HG03457 (cell line): Measurements from ENCODE around the gene TJP2.
A peak's percentile ranks its signal among the peaks of the same experiment; 100 is the strongest.

ENCODE experiments used
- ATAC-seq: cut with Tn5 transposase; IDR thresholded peaks from one replicate; pipeline ENCODE4 v1.9.1; 2021; ENCODE audit warnings: moderate number of reproducible peaks; ENCODE audit not compliant: unreplicated experiment

TJP2 gene

DNA sequence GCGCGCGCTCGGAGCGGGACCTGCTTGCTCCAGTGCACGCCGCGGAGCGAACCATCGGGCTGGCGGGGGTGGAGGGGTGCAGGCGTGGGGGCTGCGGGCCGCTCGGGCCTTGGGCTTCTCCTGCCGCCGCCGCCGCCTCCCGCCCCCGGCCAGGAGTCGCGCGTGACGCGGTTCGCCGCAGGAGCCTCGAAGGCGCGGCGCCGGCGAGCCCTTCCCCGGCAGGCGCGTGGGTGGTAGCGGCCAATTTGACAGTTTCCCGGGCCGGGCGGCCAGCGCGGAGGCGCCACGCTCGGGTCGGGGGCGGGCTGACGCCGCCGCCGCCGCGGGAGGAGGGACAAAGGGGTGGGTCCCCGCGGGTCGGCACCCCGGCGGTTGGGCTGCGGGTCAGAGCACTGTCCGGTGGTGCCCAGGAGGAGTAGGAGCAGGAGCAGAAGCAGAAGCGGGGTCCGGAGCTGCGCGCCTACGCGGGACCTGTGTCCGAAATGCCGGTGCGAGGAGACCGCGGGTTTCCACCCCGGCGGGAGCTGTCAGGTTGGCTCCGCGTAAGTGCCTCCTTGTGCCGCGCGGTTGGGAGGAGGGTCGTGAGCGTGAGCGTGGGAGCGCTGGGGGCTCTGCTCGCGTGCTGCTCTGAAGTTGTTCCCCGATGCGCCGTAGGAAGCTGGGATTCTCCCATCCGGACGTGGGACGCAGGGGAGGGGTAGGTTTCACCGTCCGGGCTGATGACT is at the start of gene TJP2:
TJP2 (plus strand) TSS at position 387 of the 725 bp plus-strand sequence; CDS start at position 483, 96 bp downstream.
- ATAC-seq = no peak

DNA sequence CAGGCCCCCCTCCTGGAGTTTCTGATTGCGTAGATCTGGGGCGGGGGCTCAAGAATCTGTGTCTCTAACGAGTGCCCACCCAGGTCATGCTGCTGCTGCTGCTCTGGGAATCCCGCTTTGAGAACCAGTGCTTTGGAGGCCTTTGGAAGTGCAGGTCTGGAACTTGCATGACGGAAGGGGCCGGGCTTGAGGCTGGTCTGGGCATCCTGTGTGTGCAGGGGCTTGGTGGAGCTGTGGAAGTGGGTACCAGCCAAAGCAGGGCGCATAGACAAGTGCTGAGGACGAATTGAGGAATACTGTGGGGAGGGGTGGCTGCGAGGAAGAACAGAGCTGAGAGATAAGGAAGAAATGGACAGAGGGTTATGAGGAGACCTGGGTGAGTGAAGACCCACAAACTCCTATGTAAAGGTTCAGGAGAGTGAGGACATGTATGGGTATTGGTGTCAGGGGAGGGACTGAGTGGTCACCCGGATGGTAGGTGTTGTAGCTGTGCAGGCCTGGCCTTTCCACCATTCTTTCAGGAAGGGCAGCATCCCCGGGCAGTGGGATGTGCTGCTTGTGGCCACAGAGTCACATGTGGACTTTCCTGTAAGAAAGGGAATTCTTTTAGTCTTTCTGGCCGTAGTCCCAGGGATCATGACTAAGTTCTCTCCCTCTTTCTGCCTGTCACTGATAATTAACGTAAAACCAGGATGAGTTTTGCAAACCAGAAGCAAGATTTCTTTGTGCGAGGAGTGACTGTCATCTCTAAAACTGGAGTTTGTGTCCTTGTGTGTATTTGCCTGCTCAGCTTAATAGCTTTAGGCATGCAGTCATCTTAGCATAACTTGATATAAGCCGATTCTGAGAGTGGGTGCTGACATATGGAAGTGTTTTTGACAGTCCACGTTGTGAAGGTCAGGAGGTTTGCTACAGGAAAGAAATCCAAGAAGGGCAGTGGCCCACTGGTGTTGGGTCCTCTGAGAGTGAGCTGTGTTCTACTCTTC is 43.3 kb upstream of the TJP2 start:
- no peak for ATAC-seq

DNA sequence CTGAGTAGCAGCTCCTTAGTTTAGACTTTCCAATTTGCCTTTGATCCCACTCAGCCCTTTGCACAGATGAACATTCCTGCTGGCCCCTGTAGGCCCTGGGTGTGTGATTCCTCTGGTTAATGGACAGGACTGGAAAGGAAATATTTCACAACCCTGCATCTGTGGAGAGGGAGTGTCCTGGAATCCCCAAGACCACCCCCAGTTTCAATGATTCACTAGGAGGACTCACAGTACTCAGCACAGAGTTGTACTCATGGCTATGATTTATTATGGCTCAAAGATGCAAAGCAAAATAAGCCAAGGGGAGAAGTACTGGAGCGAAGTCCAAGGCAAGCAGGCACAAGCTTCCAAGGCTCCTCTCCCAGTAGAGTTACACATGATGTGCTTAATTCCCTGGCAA is 42.4 kb upstream of the TJP2 start:
- ATAC-seq = no peak

DNA sequence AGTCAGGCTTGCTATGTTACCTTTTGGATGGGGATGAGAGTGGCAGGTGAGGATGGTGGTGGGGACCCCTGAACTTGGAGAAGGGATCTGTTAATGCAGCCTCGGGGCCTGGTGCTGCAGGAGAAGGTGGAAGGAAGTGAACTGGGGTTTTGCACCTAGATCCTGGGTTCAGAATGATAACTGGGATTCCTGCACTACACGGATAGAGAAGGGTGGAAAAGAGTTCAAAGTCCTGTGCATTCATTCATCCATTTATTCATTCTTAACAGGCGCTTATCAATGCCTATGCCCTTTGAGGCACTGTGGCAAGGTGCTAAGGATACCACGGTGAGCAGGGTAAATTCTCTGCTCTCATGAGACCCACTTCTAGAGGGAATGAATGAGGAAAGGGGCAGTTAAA is 41.7 kb upstream of the TJP2 start:
- ATAC-seq = no peak

GRCh38 chr9:69134412-69134811 is 39.7 kb upstream of the TJP2 start:
- ATAC-seq = no peak

DNA sequence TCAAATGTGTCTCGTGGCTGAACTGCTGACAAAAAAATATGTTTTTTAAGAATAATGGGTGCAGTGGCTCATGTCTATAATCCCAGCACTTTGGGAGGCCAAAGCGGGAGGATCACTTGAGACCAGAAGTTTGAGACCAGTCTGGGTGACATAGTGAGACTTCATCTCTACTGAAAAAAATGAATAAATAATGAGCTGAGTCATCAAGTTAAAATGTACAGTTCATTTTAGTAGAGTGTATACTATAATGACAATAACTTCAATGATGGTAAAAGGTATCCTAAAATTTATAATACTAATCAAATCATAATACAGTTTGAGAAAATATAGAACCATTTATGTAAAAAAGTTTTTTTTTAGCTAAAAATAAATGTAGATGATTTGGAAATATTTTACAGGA is 37.9 kb upstream of the TJP2 start:
- ATAC-seq = no peak

GRCh38 chr9:69136779-69137178 is 37.3 kb upstream of the TJP2 start:
- no peak for ATAC-seq

- ATAC-seq = no peak
These were observed 36.8 kb upstream of the TJP2 start for GRCh38 chr9:69137311-69137710.

DNA sequence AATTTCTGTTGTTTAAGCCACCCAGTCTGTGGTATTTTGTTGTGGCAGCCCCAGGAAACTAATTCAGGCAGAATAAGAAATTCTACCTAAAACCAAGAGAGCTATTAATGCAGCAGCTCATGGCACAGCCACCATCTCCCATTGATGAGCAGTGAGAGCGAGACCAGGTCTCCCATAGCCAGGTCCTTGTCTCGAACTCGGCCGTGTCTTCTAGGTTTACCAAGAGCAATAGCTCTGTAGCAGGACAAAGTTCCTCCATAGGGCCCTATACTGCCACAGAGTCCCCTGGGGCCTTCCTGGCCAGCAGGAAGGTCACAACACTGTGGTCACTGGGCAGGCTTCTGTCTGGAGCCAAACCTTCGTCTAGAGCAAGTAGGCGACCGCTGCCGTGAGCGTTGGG is 34.5 kb upstream of the TJP2 start:
- no peak for ATAC-seq

DNA sequence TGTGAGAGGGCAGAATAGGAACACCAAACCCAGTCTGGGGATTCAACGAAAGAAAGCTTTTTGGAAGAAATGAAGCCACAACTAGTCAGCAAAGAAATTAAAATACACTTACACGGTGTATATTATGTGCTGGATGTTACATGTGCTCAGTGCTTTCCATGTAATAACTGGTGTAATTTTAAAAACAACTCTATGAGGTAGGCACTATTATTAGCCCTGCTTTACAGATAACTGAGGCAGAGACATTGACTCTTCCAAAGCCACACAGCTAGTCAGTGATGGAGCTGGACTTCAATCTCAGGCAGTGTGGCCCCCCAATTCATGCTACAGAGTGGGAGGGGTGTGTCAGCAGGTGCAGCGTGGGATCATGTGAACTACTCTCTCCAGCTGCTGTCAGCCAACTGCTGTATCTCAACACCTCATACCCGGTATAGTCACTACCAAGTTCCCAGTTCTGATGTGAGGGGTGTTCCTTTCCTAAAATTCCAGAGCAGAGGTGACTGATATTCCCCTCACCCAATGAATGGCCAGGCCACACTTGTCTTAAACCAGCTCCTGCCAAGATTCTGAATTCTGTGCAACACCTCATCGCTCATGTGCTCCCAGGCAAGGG is 33.8 kb upstream of the TJP2 start:
- ATAC-seq = no peak

- no peak for ATAC-seq
These were observed 32.2 kb upstream of the TJP2 start for GRCh38 chr9:69141851-69142250.

DNA sequence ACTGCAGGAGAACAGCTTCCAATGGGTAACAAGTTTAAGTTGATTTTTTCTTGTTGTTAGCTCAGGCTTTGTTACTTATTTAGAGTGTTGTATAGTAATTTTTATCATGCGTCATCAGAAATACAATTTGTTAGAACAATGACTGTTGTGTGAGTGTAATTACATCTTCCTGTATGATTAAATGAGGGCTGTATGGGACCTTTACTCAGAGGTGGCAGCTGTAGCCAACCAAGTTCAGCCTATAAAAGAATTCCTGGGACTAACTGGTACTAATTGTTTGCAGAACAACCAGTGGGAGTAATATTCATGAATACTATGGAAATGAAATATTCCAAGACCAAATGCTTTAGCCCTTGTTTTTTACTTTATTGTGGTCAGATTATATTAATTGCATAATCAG is 30.8 kb upstream of the TJP2 start:
- ATAC-seq = no peak

DNA sequence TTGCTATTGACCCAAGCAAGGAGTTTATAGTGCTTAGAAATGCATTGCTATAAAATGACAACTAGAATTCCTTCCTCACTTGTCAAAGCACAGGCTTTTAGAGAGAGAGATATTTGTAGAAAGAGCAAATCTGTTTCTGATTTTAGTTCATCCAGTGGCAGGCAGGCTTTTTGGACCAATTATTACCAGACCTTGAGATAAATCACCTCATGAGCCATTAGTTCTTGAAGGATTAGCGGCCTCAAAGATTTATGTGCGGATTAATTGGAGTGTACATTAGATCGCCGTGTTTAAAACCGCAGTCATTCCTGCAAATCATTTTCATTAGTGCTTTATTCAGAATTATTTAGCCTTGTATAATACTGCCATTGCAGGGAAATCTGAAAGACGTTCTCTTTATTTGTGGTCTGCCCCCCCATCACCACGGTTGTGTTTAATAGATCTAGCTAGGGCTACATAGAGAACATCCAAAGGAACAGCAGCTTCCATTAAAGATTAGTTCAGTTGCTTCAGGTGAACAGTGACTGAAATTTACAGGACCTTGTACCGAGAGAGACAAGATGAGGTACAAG is 28.8 kb upstream of the TJP2 start:
- ATAC-seq = no peak

DNA sequence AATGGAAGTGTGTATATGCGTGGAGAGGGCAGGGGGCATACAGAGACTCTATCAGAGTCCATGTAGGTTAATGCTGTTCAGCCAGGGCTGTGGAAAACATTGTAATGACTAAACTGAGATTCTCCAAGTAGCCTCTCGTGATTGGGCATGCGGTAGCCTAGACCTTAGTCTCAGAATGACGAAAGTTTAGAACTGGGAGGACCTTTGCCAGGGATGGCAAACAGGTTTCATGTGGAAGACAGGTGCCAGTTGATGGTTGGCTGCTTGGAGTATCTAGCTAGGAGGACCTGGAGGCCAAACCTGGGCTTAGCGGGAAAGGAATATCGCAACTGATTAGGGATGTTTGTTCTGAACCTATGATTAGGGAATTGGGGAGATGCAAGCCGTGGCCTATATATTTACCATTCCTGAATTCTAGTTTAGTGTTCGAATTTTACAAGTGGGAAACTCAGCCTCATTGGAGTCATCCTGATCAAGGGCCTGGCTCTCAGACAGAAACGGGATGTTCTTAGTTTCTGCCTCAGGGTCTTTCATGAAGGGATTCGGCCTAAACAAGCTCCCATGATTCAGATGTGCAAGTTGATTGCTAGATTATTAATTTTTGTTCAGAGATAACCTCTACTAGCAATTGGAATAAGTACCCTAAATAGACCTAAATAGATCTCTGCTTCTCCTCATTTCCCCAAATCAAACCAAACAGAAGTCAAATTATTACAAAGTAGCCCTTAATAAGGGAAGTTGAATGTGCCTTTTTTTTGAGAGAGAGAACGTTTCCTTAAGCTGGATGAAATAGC is 26.8 kb upstream of the TJP2 start:
- no peak for ATAC-seq

GRCh38 chr9:69149321-69149807 is 24.7 kb upstream of the TJP2 start:
- no peak for ATAC-seq

GRCh38 chr9:69151506-69151905 is 22.6 kb upstream of the TJP2 start:
- no peak for ATAC-seq

DNA sequence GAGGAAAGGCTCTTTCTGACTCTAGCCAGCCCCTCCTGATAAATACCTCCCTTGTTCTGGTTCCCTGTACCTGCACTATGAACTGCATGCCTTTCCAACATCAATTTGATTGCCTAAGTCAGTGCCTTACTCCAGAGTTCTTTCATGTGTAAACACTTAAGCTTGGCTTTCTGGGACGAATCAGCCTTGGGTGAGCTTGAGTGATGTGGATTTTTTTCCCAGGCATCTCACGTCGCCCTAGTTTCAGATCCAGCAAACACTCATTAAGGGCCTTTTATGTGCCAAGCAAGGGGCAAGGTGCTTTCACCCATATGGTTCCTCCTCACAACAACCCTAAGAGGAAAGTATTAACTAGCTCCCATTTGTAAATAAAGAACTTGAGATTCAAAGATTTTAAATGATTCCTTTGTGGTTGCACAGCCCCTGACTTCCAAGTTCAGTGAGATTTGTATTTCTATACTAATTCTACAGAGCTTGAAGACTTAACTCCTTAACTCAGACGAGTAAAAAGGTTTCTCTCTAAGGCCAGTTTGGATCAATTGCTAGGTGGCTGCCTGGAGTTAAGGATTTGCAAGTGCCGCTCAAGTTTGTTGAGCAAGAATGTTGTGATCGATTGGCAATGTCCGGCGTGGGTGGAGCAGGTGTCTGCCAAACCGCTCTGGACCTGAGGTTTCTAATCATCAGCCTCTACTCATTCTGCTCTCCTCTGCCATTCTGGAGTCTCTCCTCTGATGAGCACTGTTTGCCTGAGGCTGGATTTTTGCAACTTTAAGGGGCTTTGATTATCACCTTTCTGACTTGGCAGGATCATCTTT is 20.2 kb upstream of the TJP2 start:
- ATAC-seq = no peak

DNA sequence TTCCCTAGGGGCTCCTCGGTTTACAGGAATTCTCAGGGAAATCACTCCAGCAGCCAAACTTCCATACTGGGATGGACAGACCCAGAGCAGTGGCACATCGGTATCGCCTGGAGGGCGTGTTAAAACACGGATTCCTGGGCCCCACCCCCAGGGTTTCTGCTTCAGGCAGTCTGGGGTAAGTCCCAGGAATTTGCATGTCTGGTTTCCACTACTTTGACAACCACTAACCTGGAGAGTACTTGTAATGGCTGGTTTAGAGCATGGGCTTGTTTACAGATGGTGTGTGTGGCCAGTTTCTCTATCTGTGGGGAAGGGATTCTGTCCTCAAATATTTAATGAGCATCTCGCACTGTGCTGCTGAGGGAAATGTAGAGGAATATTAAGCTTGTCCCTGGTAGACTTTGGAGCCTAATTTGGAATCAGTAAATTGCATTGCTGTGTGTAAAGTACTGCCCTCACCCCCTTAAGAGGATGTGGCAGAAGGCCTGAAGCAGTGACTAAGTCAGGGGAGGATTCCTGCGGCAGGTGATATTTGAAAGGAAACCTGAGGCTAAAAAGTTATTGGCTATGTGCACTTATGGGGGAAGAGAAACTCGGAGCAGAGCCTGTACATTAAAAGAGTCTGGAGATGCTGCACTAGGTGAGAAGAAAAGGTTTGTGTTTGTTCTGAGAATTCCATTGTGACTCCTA is 18.6 kb upstream of the TJP2 start:
- ATAC-seq = peak; percentile 98
